Measurements from ENCODE around the gene C8A.

Gene C8A

DNA sequence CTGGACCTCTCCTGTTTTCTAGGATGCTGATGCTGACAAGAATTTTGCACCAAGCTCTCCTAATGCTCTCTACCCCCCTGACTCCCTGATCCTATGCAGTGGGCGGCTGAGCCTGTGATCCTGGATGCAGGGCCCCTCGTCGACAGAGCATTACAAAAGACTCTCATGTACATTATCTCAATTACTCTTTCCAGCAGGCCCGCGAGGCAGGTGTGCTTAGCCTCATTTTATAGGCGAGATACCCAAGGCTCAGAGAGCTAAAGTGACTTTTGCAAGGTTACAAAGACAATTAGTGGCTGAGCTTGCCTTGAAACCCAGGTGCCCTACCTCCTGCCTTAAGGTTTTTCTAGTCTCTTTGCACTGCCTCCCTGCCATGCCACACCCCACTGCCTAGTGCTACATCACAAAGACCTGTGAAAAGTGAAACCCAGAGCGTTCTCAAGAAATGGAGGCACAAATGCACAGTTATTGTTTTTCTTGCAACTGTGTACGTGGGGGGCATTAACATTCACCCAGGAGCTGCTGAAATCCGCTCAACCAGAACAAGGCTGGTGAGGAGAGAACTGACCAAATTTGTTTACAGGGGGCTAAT lies 10.0 kb upstream of the C8A start:
- H3K4me3 ChIP-seq (ENCODE audit: low read depth, low read length) = no peak overlapping the region
- TF ChIP-seq, protein P1, sequence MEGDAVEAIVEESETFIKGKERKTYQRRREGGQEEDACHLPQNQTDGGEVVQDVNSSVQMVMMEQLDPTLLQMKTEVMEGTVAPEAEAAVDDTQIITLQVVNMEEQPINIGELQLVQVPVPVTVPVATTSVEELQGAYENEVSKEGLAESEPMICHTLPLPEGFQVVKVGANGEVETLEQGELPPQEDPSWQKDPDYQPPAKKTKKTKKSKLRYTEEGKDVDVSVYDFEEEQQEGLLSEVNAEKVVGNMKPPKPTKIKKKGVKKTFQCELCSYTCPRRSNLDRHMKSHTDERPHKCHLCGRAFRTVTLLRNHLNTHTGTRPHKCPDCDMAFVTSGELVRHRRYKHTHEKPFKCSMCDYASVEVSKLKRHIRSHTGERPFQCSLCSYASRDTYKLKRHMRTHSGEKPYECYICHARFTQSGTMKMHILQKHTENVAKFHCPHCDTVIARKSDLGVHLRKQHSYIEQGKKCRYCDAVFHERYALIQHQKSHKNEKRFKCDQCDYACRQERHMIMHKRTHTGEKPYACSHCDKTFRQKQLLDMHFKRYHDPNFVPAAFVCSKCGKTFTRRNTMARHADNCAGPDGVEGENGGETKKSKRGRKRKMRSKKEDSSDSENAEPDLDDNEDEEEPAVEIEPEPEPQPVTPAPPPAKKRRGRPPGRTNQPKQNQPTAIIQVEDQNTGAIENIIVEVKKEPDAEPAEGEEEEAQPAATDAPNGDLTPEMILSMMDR (IDR thresholded peaks at IDR 0.05; ENCODE audit: low read depth, low read length, missing control alignments) = no peak
- in situ Hi-C loops (cut with HindIII; ENCODE audit: low sequenced_read_pairs) = loop anchor here (25.0 kb wide), 1 partner anchor 1818 kb away; no protein-coding TSS in a partner anchor
- DNase-seq (ENCODE audit: low read depth) = no peak

DNA sequence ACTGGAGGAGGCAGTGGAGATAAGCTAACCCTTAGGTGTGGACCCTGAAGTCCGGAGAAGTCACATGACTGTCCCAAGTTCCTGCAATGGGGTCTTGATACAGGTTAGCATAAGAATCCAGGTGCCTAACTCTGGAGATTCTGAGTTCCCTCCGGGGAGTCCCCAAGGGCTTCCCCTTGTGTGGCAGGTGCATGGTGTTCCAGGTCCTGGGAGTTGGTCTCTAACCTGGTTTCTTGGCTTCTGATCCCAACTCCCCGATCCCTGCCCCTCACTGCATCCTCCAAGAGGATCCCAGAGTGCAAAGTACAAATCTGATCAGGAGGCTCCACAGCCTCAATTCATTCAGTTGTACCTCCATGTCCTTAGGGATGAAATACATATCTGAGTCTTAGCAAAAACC lies 9.3 kb upstream of the C8A start:
- H3K4me3 ChIP-seq (ENCODE audit: low read depth, low read length) = no peak overlapping the region
- TF ChIP-seq, protein P1 (IDR thresholded peaks at IDR 0.05; ENCODE audit: low read depth, low read length, missing control alignments) = no peak
- DNase-seq (ENCODE audit: low read depth) = no peak
- in situ Hi-C loops (cut with HindIII; ENCODE audit: low sequenced_read_pairs) = loop anchor here (25.0 kb wide), 1 partner anchor 1817 kb away; no protein-coding TSS in a partner anchor

DNA sequence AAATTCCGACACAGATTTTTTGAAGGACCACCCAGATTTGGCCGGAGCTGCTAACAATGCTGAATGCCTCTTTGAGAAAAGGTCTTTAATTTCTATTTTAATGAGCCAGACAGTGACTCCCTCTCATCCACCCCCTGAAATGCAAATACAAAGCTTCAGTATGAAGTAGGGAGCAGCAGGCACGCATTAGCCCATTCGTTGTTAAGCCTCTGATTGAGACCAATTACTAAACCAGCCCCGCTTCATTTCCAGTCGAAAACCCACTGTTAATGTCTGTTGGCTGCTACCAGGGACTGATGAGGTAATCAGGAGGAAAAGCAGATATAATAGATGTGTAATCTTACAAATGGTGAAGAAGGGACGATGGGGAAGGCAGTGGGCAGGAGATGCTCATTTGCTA lies 4.8 kb upstream of the C8A start:
- no peak for DNase-seq (ENCODE audit: low read depth)
- H3K4me3 ChIP-seq (ENCODE audit: low read depth, low read length) = no peak overlapping the region
- in situ Hi-C loops (cut with HindIII; ENCODE audit: low sequenced_read_pairs) = loop anchor here (25.0 kb wide), 1 partner anchor 1813 kb away; no protein-coding TSS in a partner anchor
- TF ChIP-seq, protein P1 (IDR thresholded peaks at IDR 0.05; ENCODE audit: low read depth, low read length, missing control alignments) = no peak

DNA sequence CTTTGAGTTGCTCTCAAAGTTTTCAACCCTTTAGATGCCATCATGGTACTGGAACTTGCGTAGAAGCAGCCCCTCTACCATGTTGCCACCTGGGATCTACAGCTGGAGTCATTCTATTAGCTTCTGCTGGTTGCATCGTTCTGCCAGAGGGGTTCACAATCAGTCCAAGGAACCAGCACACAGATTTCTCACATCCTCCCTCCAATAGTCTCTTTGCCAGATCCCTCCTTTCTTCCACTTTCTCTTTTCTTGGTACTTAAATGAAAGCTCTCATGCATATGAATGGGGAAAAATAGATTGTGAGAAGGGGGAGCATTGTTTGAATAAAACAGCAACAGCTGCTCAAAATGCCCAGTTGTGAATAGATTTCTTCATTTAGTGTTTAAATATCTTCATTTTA lies 4.2 kb upstream of the C8A start:
- in situ Hi-C loops (cut with HindIII; ENCODE audit: low sequenced_read_pairs) = no loop called here
- TF ChIP-seq, protein P1 (IDR thresholded peaks at IDR 0.05; ENCODE audit: low read depth, low read length, missing control alignments) = no peak
- DNase-seq (ENCODE audit: low read depth) = no peak

DNA sequence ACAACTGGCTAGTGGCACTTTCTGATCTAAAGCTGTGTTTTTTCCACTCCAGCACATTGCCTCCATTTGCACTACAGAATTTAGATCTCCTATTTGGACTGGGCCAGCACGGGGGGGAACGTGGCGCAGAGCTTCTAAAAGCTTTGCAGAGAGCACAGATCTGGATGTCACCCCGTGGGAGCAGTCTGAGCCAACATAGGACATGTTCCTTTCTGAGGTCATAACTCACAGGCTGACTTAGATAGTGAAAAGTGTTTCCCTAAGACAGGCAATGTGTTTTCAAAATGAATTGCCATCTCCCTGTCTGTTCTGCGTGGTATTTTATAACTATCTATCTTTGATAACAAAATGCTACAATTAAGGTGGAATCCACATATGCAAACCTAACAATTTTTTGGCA lies 3.7 kb upstream of the C8A start:
- no peak for DNase-seq (ENCODE audit: low read depth)
- in situ Hi-C loops (cut with HindIII; ENCODE audit: low sequenced_read_pairs) = no loop called here
- TF ChIP-seq, protein P1 (IDR thresholded peaks at IDR 0.05; ENCODE audit: low read depth, low read length, missing control alignments) = no peak
- H3K4me3 ChIP-seq (ENCODE audit: low read depth, low read length) = no peak overlapping the region

More for the DNA sequence above, 4.2 kb upstream of the C8A start:
- H3K4me3 ChIP-seq (ENCODE audit: low read depth, low read length) = no peak overlapping the region

DNA sequence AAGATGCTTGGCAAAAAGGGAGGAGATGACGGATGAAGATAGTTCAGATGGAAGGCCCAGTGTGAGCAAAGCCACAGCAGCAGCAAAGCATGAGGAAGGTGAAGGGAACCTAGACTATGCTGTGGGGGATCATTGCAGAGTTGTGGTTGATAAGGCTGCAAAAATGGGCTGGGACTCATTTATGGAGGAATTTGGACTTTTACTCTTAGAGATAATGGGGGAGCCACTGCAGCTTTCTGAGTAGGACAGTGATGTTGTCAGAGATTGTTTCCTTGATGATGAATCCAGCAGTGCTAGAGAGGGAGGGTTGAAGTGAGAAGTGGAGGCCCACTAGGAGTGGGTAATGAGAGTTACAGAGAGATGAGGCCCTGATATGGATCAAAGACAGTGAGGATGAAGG lies 2.1 kb upstream of the C8A start:
- no peak for DNase-seq (ENCODE audit: low read depth)
- in situ Hi-C loops (cut with HindIII; ENCODE audit: low sequenced_read_pairs) = no loop called here
- H3K4me3 ChIP-seq (ENCODE audit: low read depth, low read length) = no peak overlapping the region
- TF ChIP-seq, protein P1 (IDR thresholded peaks at IDR 0.05; ENCODE audit: low read depth, low read length, missing control alignments) = no peak
